KG1 (cell line): ENCODE results near the gene SAMD3.
"Not testable (repeated sequence)": the region's sequence is repeated elsewhere in the genome, so short reads cannot be mapped to it uniquely, and the experiment has no call there.

Source experiments
- DNase-seq: peaks from one replicate; lab custom pipeline; 2025; lab: John Stamatoyannopoulos, UW

The SAMD3 gene

GRCh38 chr6:130132286-130132701 lies 90.5 kb downstream of the SAMD3 start:
- DNase-seq, result no peak

- no peak for DNase-seq
These were observed 92.9 kb downstream of the SAMD3 start for GRCh38 chr6:130129762-130130246.

- no peak for DNase-seq
These were observed 94.4 kb downstream of the SAMD3 start for GRCh38 chr6:130128326-130128725.

GRCh38 chr6:130127195-130127594 lies 95.6 kb downstream of the SAMD3 start:
- DNase-seq, result no peak

GRCh38 chr6:130122243-130122642 lies 100.5 kb downstream of the SAMD3 start:
- no peak for DNase-seq

- no peak for DNase-seq
These were observed 102.0 kb downstream of the SAMD3 start for GRCh38 chr6:130120731-130121130.

- no peak for DNase-seq
These were observed 103.5 kb downstream of the SAMD3 start for GRCh38 chr6:130119211-130119610.

- no peak for DNase-seq
These were observed 104.5 kb downstream of the SAMD3 start for GRCh38 chr6:130118236-130118635.

GRCh38 chr6:130117187-130117701 lies 105.5 kb downstream of the SAMD3 start:
- not testable (repeated sequence) for DNase-seq

GRCh38 chr6:130116273-130116672 lies 106.5 kb downstream of the SAMD3 start:
- no peak for DNase-seq

- DNase-seq, result no peak
These were observed 107.7 kb downstream of the SAMD3 start for GRCh38 chr6:130115036-130115435.

GRCh38 chr6:130113201-130113710 lies 109.5 kb downstream of the SAMD3 start:
- no peak for DNase-seq

- DNase-seq, result no peak
These were observed 111.7 kb downstream of the SAMD3 start for GRCh38 chr6:130111031-130111430.

- DNase-seq, result no peak
These were observed 115.0 kb downstream of the SAMD3 start for GRCh38 chr6:130107710-130108109.

- peak; percentile 23 for DNase-seq
These were observed 116.6 kb downstream of the SAMD3 start for GRCh38 chr6:130105996-130106704.

- DNase-seq, result no peak
These were observed 123.6 kb downstream of the SAMD3 start for GRCh38 chr6:130099119-130099518.

- no peak for DNase-seq
These were observed 124.4 kb downstream of the SAMD3 start for GRCh38 chr6:130098317-130098716.
